Osteoblast (primary cell): ENCODE results near the gene MYO3A. TPM values are rescaled to one million over a fixed set of nuclear protein-coding genes. Genes with fewer than 3 reads are reported as not detected.

ENCODE experiments used
- DNase-seq: peaks from one replicate; pipeline ENCODE4 v3.0.0; 2011; ENCODE audit warnings: low spot score, mixed read lengths; ENCODE audit not compliant: insufficient read length; ENCODE audit errors: missing footprints
- H2AFZ ChIP-seq: 2 replicates; pipeline ENCODE4 v1.6.0; 2011; ENCODE audit warnings: mild to moderate bottlenecking, low read length
- H3K27ac ChIP-seq: 2 replicates; pipeline ENCODE4 v1.5.1; 2011; ENCODE audit warnings: mild to moderate bottlenecking, low read depth, low read length, moderate library complexity
- H3K27me3 ChIP-seq: 2 replicates; pipeline ENCODE4 v1.6.0; 2012; ENCODE audit warnings: mild to moderate bottlenecking, control low read depth, inconsistent platforms, low read length, moderate library complexity; ENCODE audit not compliant: insufficient read depth
- H3K36me3 ChIP-seq: 2 replicates; pipeline ENCODE4 v1.5.1; 2011; ENCODE audit warnings: mild to moderate bottlenecking, low read length, control low read depth, moderate library complexity; ENCODE audit not compliant: insufficient read depth
- H3K4me1 ChIP-seq: 2 replicates; pipeline ENCODE4 v1.5.1; 2011; ENCODE audit warnings: mild to moderate bottlenecking, low read length, control low read depth, moderate library complexity; ENCODE audit not compliant: insufficient read depth
- H3K4me2 ChIP-seq: 2 replicates; pipeline ENCODE4 v1.6.0; 2011; ENCODE audit warnings: mild to moderate bottlenecking, low read length; ENCODE audit not compliant: insufficient read depth
- H3K4me3 ChIP-seq: fragments of 200-600 bp; sonication (generic); 3 replicates; pipeline ENCODE4 v1.5.1; 2012; ENCODE audit warnings: mild to moderate bottlenecking, low read length, inconsistent platforms; ENCODE audit not compliant: insufficient read depth
- H3K79me2 ChIP-seq: 2 replicates; pipeline ENCODE4 v1.6.0; 2012; ENCODE audit warnings: mild to moderate bottlenecking, low read length, control low read depth, inconsistent platforms; ENCODE audit not compliant: insufficient read depth
- H3K9me3 ChIP-seq: 2 replicates; pipeline ENCODE4 v1.5.1; 2011; ENCODE audit warnings: low read depth, low read length, control low read depth
- H4K20me1 ChIP-seq: 2 replicates; pipeline ENCODE4 v1.6.0; 2012; ENCODE audit warnings: mild to moderate bottlenecking, low read length, control low read depth; ENCODE audit not compliant: insufficient read depth
- total RNA-seq: library from RNA; depleted of rRNA; stranded (reverse); fragments of >200 nt; gene quantifications from 2 replicates; pipeline ENCODE4 v1.2.3, GENCODE V29; 2012
- TF ChIP-seq, protein P1 (sequence below): IDR thresholded peaks from 2 replicates; pipeline ENCODE4 v1.5.1; 2011; ENCODE audit warnings: mild to moderate bottlenecking, low read depth, low read length, moderate library complexity; ENCODE audit errors: extremely low read depth

MYO3A gene
- total RNA-seq, 1 donor = not detected

GRCh38 chr10:25972631-25973030 lies 38.6 kb downstream of the MYO3A start:
- Histone ChIP-seq H3K79me2 (no peaks in the 10 kb centered on the region), H3K27me3 (no peaks in the 10 kb centered on the region), H3K9me3 (no peaks in the 10 kb centered on the region), H3K36me3 (no peaks in the 10 kb centered on the region), H3K4me3 (no peak overlapping the region), H3K27ac (no peak overlapping the region), H3K4me2 (no peak overlapping the region), H4K20me1 (no peaks in the 10 kb centered on the region), H3K4me1 (no peaks in the 10 kb centered on the region), H2AFZ (no peak overlapping the region)
- DNase-seq = no peak
- TF ChIP-seq, protein P1, sequence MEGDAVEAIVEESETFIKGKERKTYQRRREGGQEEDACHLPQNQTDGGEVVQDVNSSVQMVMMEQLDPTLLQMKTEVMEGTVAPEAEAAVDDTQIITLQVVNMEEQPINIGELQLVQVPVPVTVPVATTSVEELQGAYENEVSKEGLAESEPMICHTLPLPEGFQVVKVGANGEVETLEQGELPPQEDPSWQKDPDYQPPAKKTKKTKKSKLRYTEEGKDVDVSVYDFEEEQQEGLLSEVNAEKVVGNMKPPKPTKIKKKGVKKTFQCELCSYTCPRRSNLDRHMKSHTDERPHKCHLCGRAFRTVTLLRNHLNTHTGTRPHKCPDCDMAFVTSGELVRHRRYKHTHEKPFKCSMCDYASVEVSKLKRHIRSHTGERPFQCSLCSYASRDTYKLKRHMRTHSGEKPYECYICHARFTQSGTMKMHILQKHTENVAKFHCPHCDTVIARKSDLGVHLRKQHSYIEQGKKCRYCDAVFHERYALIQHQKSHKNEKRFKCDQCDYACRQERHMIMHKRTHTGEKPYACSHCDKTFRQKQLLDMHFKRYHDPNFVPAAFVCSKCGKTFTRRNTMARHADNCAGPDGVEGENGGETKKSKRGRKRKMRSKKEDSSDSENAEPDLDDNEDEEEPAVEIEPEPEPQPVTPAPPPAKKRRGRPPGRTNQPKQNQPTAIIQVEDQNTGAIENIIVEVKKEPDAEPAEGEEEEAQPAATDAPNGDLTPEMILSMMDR = no peak

DNA sequence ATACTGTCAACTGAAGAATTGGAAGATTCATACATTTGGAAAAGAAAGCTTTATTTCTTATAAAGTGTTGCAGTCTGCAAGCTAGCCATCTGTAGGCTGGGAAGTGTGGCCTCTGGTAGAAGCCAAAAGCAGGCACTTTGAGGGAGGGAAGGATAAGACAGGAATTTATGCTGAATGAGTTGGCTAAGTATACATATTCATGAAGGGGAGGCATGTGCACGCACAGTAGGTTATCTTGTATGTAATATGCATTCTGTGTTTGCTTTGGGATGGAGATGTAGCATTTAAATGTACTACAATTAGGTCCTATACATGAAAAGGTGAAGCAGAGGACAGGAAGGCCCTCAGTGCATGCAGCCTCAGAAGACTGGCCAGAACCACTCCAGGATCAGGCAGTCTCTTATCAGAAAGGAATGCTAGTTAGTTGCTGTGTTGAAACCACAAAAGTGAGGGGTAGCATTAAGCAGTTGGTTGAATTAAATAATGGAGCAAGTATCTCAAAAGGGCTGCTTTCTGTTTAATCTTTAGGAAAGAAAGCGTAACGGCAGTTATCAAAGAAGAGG lies 40.9 kb downstream of the MYO3A start:
- H3K27me3 ChIP-seq = no peaks in the 10 kb centered on the region
- H3K36me3 ChIP-seq = no peaks in the 10 kb centered on the region
- H4K20me1 ChIP-seq = no peaks in the 10 kb centered on the region
- H3K27ac ChIP-seq = no peak overlapping the region
- TF ChIP-seq, protein P1 = no peak
- no peaks in the 10 kb centered on the region for H3K9me3 ChIP-seq
- H3K4me1 ChIP-seq = no peaks in the 10 kb centered on the region
- H2AFZ ChIP-seq = no peak overlapping the region
- H3K4me2 ChIP-seq = no peak overlapping the region
- no peak for DNase-seq
- H3K79me2 ChIP-seq = no peaks in the 10 kb centered on the region
- H3K4me3 ChIP-seq = no peak overlapping the region

DNA sequence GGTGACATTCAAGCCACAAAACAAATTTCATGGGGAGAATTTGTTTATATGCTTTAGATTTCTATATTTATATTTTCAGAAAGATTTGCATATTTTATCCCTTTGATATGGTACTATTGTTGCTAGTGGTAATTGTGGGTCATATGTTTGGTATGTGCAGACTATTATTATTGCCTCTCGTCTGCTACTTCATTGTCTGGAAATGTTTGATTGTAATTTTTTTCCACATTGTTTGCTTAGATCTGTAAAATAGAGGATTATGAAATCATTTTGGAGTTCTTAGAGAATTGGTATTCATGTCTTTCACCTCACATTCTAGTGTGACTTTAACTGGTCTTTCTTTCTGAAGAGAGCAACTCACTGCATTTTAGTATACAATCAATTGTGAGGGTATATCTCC lies 44.7 kb downstream of the MYO3A start:
- no peaks in the 10 kb centered on the region for H3K27me3 ChIP-seq
- no peak overlapping the region for H3K4me2 ChIP-seq

DNA sequence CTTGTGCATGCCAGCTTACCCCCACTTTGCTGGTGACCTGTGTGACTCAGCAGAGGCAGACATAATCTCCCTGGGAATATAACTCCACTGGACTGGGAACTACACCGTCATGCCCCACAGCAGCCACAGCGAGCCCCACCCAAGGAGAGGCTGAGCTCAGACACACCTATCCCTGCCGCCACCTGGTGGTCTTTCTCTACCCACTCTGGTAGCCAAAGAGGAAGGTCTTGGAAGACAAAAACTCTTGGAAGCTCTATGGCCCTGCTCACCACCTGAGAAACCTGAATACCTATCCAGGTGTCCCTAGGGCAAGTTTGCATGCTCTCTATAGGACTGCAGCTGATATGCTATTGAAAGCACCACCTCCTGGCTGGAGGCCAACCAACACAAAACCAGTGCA lies 48.1 kb downstream of the MYO3A start:
- Histone ChIP-seq H3K27ac (no peak overlapping the region), H3K36me3 (no peaks in the 10 kb centered on the region), H3K4me3 (no peak overlapping the region), H3K27me3 (no peaks in the 10 kb centered on the region), H3K4me2 (no peak overlapping the region), H2AFZ (no peak overlapping the region), H4K20me1 (no peaks in the 10 kb centered on the region), H3K79me2 (no peaks in the 10 kb centered on the region), H3K4me1 (no peaks in the 10 kb centered on the region), H3K9me3 (no peaks in the 10 kb centered on the region)
- TF ChIP-seq, protein P1 = no peak
- no peak for DNase-seq

More for the DNA sequence above, 44.7 kb downstream of the MYO3A start:
- Histone ChIP-seq H3K4me3 (no peak overlapping the region), H2AFZ (no peak overlapping the region), H3K27ac (no peak overlapping the region), H3K9me3 (no peaks in the 10 kb centered on the region), H3K36me3 (no peaks in the 10 kb centered on the region), H4K20me1 (no peaks in the 10 kb centered on the region), H3K79me2 (no peaks in the 10 kb centered on the region), H3K4me1 (no peaks in the 10 kb centered on the region)
- no peak for DNase-seq
- TF ChIP-seq, protein P1 = no peak
